ENCODE results near the gene ALDOB.
"Not testable (repeated sequence)": the region's sequence is repeated elsewhere in the genome, so short reads cannot be mapped to it uniquely, and the experiment has no call there.

The ALDOB gene

DNA sequence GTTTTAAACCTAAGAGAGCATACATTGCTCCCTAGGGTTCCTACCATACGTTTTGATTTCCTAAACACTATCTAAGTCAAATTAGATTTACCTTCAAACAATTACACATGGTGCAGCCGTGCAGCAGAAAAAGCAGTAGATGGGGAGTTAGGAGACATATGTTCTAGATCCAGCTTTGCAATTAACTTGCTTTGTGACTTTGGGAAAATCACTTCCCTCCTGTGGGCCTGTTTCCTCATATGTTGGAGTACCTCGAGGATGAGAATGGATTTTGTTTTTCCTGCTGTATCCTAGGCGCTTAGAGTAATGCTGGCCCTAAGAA, 37.9 kb downstream of the ALDOB start:
- H3K36me3 ChIP-seq (ENCODE audit: control insufficient read depth, insufficient read depth, low read length) = peaks cover 8% of the 10 kb centered on the region

DNA sequence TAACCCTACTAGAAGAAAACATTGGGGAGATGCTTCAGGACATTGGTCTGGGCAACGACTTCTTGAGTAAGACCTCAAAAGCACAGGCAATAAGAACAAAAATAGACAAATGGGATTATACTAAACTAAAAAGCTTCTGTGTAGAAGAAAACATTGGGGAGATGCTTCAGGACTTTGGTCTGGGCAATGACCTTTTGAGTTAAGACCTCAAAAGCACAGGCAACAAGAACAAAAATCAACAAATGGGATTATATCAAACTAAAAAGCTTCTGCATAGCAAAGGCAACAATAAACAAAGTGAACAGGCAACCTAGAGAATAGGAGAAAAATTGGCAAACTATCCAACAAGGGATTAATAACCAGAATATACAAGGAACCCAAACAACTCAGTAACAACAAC, 40.9 kb downstream of the ALDOB start:
- Histone ChIP-seq H3K27me3 (replicated peaks; ENCODE audit: control insufficient read depth, insufficient read depth, low read length) (no peaks in the 10 kb centered on the region), H3K4me3 (replicated peaks; ENCODE audit: low read depth, low read length) (no peak overlapping the region), H3K36me3 (ENCODE audit: control insufficient read depth, insufficient read depth, low read length) (peaks cover 4% of the 10 kb centered on the region; the same call in 1 of the 2 replicates)
- DNase-seq (ENCODE audit: extremely low read depth, insufficient read length) = no peak
- TF ChIP-seq, protein P1, sequence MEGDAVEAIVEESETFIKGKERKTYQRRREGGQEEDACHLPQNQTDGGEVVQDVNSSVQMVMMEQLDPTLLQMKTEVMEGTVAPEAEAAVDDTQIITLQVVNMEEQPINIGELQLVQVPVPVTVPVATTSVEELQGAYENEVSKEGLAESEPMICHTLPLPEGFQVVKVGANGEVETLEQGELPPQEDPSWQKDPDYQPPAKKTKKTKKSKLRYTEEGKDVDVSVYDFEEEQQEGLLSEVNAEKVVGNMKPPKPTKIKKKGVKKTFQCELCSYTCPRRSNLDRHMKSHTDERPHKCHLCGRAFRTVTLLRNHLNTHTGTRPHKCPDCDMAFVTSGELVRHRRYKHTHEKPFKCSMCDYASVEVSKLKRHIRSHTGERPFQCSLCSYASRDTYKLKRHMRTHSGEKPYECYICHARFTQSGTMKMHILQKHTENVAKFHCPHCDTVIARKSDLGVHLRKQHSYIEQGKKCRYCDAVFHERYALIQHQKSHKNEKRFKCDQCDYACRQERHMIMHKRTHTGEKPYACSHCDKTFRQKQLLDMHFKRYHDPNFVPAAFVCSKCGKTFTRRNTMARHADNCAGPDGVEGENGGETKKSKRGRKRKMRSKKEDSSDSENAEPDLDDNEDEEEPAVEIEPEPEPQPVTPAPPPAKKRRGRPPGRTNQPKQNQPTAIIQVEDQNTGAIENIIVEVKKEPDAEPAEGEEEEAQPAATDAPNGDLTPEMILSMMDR (IDR thresholded peaks at IDR 0.05; ENCODE audit: insufficient read depth, low read length, poor library complexity, severe bottlenecking) = no peak

More for the DNA sequence above, 37.9 kb downstream of the ALDOB start:
- TF ChIP-seq, protein P1 (IDR thresholded peaks at IDR 0.05; ENCODE audit: insufficient read depth, low read length, poor library complexity, severe bottlenecking) = no peak
- no peaks in the 10 kb centered on the region for H3K27me3 ChIP-seq (replicated peaks; ENCODE audit: control insufficient read depth, insufficient read depth, low read length)
- H3K4me3 ChIP-seq (replicated peaks; ENCODE audit: low read depth, low read length) = peak overlapping the region; percentile 92
- no peak for DNase-seq (ENCODE audit: extremely low read depth, insufficient read length)

DNA sequence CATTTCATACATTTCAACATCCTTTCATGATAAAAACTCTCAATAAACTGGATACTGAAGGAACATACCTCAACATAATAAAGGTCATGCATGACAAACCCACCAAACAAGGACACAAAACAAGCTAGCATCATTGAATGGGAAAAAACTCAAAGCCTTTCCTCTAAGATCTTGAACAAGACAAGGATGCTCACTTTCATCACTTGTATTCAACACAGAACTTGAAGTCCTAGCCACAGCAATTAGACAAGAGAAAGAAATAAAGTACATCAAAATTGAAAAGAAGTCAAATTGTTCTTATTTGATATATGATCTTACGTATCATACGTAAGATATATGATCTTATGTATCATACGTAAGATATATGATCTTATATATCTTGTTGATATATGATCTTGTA, 42.4 kb downstream of the ALDOB start:
- no peak for DNase-seq (ENCODE audit: extremely low read depth, insufficient read length)
- H3K36me3 ChIP-seq (ENCODE audit: control insufficient read depth, insufficient read depth, low read length) = peaks cover 4% of the 10 kb centered on the region; the same call in 1 of the 2 replicates
- TF ChIP-seq, protein P1 (IDR thresholded peaks at IDR 0.05; ENCODE audit: insufficient read depth, low read length, poor library complexity, severe bottlenecking) = no peak

DNA sequence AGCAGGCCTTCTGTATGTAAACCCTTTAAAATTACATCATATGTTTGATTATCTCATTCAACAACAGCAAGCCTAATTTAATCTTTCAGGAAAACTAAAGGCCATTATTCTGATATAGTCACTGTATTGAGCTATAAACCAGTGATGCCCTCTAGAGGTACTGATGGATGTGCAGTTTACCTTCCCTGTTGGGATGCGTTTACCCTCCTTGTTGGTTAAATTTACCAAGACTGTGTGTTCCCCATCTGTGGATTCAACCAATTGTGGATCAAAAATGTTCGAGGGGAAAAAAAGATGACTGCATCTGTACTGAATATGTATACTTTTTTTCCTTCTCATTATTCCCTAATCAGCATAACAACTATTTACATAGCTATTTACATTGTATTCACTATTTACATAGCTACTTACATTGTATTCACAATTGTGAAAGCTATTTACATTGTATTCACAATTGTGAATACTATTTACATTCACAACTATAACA, 47.0 kb downstream of the ALDOB start:
- H3K36me3 ChIP-seq (ENCODE audit: control insufficient read depth, insufficient read depth, low read length) = peaks cover 1% of the 10 kb centered on the region; the same call in 1 of the 2 replicates
- no peaks in the 10 kb centered on the region for H3K27me3 ChIP-seq (replicated peaks; ENCODE audit: control insufficient read depth, insufficient read depth, low read length)
- no peak overlapping the region for H3K4me3 ChIP-seq (replicated peaks; ENCODE audit: low read depth, low read length)
- no peak for DNase-seq (ENCODE audit: extremely low read depth, insufficient read length)
- TF ChIP-seq, protein P1 (IDR thresholded peaks at IDR 0.05; ENCODE audit: insufficient read depth, low read length, poor library complexity, severe bottlenecking) = peak; percentile 16

More for the DNA sequence above, 42.4 kb downstream of the ALDOB start:
- H3K27me3 ChIP-seq (replicated peaks; ENCODE audit: control insufficient read depth, insufficient read depth, low read length) = no peaks in the 10 kb centered on the region
- no peak overlapping the region for H3K4me3 ChIP-seq (replicated peaks; ENCODE audit: low read depth, low read length)

DNA sequence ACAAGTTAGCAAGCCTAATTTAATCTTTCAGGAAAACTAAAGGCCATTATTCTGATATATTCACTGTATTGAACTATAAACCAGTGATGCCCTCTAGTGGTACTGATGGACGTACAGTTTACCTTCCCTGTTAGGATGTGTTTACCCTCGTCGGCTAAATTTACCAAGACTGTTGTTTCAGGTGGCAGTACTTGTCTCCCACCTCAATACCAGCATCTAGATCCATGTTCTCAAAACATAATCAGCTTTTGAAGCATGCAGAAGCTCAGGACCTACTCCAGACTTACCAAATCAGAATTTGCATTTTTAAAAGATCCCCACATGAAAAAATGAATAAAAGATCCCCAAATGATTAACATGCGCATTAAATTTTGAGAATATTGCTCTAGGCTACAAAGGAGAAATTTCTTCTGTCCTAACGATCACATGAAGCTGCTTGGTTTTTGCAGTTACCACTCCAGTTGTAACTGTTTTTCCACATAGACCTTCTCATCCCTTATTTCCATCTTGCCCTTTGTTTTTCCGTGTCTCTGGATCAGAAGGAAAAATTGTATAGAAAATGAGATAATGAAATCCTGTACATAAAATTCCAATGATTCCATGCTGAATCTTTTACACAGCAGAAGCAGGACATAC, 47.6 kb downstream of the ALDOB start:
- Histone ChIP-seq H3K4me3 (replicated peaks; ENCODE audit: low read depth, low read length) (no peak overlapping the region), H3K36me3 (ENCODE audit: control insufficient read depth, insufficient read depth, low read length) (peaks cover 1% of the 10 kb centered on the region; the same call in 1 of the 2 replicates), H3K27me3 (replicated peaks; ENCODE audit: control insufficient read depth, insufficient read depth, low read length) (no peaks in the 10 kb centered on the region)
- DNase-seq (ENCODE audit: extremely low read depth, insufficient read length) = no peak
- TF ChIP-seq, protein P1 (IDR thresholded peaks at IDR 0.05; ENCODE audit: insufficient read depth, low read length, poor library complexity, severe bottlenecking) = peak; percentile 60

DNA sequence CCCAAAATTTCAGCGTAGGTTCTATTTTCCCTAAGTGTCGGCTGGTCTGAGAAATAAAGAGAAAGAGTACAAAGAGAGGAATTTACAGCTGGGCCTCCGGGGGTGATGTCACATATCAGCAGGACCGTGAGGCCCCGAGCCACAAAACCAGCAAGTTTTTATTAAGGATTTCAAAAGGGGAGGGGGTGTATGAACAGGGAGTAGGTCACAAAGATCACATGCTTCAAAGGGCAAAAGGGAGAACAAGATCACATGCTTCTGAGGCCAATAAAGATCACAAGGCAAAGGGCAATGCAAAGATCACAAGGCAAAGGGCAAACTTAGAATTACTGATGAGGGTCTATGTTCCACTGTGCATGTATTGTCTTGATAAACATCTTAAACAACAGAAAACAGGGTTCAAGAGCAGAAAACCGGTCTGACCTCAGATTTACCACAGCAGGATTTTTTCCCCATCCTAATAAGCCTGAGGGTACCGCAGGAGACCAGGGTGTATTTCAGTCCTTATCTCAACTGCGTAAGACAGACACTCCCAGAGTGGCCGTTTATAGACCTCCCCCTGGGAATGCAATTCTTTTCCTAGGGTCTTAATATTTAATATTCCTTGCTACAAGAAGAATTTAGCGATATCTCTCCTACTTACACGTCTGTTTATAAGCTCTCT, 50.6 kb downstream of the ALDOB start, which contains the start of gene BAAT:
Gene BAAT, minus strand, starts transcription at position 134 of the 664 bp plus-strand sequence. CDS start 13,602 bp downstream, outside the sequence.
- DNase-seq (ENCODE audit: extremely low read depth, insufficient read length) = not testable (repeated sequence)

More for the DNA sequence above, 50.6 kb downstream of the ALDOB start, which contains the start of gene BAAT:
- not testable (repeated sequence) for H3K4me3 ChIP-seq (replicated peaks; ENCODE audit: low read depth, low read length); H3K27me3 ChIP-seq (replicated peaks; ENCODE audit: control insufficient read depth, insufficient read depth, low read length); H3K36me3 ChIP-seq (ENCODE audit: control insufficient read depth, insufficient read depth, low read length)

Data from GM06990 (cell line).